DMS 273 (cell line): ENCODE measurements around the gene TMX2.

Experiments
- DNase-seq: peaks from one replicate; lab custom pipeline; 2025; ENCODE audit not compliant: unreplicated experiment; lab: John Stamatoyannopoulos, UW

TMX2 gene

DNA sequence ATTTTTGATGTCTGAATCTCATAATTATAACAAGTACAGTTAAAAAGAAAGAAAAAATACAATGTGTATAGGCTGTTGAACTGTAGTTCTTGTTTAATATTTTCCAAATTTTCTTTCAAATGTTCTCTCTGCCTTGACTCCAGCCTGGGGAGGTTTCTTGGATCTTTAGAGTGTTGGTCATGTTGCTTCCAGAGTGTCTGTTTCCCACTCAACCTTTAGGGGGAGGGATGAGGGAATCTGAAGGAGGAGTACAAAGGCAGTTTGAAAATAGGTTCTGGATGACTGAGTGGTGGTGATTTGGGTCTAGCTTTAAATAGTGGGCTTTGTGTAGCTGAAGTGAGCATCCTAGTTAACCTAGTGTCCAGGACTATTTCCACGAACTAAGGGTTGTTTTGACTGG lies 51.2 kb downstream of the TMX2 start:
- DNase-seq, result peak; percentile 4

DNA sequence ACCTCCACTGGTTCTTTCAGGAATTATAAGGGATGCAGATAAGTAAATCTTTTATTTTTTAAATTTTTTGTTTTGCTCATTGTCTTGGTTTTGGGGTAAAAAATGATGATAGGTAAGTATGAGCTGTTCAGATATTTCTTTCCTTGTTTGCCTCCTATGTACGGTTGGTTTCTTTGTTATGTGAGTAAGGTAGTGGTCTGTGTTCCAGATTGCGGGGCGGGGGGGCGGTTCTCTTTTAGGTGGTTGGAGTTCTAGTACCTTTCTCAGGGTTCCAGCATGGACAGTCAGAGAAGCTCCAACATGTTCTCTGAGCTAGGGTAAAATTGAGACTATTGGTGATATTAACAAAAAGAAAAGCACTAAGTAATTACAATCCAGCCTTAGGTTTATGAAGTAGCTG lies 51.6 kb downstream of the TMX2 start:
- no peak for DNase-seq

DNA sequence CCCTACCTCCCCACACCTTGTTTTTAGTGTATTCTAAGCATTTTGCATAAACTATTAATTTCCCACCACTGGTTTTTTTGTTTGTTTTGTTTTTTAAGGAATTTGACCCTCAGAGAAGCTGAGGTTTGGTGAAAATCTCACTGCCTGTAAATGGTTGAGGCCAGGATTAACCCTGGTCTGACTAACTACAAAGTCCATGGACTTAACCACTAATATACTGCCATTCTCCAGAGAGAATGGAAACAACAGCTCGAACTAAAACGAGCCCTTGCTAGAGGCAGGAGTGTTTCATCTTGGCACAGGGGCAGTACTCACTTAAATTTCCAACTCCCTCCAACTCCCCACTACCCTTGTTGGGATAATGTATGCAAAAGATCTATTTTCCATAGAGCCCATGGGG lies 52.2 kb downstream of the TMX2 start:
- DNase-seq, result no peak

DNA sequence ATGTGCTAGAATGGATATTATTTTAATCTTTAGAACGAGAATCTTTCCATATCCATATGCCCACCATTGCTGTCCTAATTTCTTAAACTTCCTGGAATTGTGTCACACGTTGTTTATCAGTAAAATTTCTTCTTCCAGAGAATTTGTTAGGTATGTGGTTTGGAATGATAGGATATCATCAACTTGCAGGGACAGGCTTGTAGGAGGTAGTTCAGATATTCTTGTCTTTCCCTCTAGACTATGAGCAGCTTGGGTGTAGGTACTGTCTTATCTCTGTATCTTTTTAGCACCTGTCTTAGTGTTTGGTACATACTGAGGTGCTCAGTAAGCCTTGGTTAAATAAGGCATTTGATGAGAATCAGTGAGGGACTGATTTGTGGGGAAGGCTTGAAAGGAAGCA lies 52.6 kb downstream of the TMX2 start:
- no peak for DNase-seq

DNA sequence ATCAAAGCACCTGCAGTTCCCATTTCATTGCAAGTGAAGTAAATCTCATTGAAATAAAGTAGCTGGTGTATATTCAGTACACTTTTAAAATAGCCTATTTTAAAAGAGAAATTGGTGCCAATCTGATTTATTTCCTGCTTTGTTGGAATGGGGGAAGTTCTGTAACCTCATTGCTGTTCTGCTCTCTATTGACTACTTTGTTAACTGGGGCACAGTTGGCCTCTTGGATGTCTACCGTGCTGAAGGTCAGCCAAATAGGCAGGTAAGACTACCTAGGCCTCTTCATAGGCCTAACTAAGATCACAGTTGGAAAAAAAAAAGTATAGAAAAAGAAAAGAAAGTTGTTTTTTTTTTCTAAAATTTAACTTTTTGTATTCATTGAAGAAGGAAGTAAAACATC lies 58.4 kb downstream of the TMX2 start:
- DNase-seq, result no peak

DNA sequence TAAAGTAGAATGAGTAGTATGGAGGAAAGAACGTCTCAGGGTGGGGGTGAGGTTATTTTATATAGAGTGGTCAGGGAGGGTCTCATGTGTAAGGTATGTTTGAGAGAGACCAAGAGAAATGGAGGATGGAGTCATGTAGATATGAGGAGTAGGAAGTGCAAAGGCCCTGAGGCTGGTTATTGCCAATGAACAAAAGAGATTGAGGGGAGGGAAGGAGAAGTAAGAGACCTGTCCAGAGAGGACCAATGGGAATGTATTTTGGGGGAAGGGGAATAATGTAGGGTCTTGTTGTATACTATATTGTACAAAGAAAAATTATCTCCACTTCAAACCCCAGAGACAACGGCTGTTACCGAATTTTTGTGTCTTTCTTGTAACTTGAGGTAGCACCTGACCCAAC lies 59.0 kb downstream of the TMX2 start:
- DNase-seq, result no peak

DNA sequence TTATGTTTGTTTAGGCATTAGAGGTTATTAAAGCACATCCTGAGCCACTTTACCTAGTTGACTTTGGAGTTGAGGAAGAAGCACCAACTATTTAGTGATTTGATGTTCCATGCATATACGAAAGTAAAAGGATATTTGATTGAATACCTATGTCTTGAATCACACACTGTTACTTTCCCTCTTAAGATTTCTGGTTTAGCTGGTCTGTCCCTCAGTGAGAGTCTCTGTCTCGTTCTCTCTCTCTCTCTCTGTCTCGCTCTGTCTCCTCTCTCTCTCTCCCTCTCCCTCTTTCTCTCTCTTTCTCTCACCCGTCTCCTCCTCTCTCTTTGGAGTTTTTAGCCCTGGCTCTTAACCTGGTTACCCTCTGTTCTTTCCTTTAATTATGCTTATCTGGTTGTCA lies 60.2 kb downstream of the TMX2 start:
- DNase-seq, result no peak

DNA sequence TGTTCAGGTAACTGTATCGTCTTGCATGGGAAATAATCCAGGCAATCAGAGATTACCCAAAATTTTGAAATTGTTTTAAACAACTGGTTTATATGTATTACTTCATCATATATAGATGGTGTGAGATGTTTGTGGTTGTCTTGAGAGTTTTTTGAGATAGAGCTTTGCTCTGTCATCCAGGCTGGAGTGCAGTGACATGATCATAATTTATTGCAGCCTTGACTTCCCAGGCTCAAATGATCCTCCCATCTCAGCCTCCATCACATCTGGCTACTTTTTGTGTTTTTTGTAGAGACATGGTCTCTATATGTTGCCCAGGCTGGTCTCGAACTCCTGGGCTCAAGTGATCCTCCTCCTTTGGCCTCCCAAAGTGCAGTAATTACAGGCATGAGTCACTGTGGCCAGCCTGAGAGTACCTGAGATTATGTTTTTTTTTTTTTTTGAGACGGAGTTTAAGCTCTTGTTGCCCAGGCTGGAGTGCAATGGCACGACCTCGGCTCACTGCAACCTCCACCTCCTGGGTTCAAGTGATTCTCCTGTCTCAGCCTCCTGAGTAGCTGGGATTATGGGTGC lies 60.7 kb downstream of the TMX2 start:
- no peak for DNase-seq

DNA sequence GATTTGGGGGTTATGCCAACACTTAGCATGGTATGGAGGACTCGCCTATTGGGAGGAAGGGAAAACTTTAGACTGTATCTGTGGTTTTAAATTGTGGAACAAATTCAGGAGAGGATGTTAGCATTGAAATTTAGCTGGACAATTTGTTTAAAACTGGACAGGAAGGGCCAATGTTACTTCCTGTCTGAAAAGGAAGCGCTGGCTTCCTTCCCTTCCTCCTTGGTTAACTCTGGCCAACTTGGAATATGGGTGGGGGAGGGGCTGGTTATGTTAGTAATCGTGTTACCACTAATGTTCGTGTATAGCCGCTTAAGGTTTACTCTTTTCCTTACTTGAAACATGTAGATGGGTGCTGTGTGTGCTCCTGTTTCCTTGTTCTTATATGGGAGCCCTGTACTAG lies 63.1 kb downstream of the TMX2 start:
- DNase-seq, result peak; percentile 1

DNA sequence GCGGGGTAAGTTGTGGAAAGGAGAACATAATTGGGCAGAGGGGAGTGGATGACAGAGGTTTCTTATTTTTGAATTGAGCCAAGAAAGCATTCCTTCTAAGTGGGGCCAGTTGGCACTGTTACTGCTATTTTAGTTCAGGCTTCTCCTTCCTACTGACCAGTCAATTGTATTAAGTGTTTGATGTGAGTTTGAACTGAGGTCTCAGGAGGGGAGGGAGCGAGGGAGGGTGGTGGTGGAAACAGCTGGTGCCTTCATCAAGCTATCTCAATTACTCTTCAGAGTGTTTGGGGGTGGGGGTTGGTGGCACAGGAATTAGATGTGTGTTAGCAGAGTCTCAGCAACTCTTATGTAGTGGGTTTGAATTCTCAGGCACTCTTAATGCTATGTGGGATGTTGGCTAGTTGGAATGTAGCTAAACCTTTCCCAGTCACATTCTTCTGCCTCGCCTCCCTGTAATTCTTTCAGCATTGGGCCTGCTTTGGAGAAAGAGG lies 63.7 kb downstream of the TMX2 start:
- peak; percentile 23 for DNase-seq

DNA sequence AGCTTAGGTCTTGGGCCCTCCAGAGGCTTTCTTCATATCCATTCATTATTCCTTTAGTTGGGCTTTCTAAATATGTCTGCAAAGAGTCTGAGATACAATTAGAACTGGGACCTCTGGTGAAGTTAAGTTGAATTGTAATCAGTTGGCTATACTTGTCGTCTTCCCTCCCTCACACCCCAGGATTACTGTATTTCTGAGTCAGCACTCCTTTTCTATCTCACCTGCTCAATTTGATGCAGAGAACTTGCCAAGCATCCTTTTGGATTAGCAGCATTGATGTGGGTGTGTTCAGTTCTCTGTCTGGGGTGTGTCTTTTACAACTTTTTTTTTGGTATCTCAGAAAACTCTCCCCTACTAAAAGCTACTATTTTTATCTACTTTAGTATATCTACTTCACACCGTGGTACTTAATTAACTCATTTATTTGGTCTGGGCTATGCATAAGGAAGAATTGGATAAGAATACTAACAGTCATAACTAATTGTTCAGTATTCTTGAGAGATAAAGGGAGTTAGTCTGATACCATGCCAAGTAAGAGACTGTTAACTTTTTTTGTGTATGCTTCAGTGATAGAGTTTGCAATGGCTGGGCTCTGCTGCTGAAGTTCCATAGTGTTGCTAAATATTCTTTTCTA lies 64.3 kb downstream of the TMX2 start:
- no peak for DNase-seq

DNA sequence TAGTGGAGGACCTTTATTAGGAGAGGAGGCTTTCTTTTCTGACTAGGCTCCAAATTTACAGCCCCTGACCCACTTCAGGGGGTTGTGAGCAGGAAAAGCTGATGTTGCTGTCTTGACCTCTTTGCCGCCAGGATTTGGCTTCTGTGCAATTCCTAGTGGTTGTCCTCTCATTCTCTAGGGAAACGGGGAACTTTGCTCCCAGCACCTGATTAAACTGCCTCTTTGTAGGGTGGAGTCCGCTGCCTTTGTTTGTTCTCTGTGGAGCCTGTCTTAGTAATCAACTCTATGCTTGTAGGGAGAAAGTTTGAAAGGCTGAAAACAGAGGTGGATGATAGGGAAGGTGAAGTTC lies 65.5 kb downstream of the TMX2 start:
- no peak for DNase-seq

DNA sequence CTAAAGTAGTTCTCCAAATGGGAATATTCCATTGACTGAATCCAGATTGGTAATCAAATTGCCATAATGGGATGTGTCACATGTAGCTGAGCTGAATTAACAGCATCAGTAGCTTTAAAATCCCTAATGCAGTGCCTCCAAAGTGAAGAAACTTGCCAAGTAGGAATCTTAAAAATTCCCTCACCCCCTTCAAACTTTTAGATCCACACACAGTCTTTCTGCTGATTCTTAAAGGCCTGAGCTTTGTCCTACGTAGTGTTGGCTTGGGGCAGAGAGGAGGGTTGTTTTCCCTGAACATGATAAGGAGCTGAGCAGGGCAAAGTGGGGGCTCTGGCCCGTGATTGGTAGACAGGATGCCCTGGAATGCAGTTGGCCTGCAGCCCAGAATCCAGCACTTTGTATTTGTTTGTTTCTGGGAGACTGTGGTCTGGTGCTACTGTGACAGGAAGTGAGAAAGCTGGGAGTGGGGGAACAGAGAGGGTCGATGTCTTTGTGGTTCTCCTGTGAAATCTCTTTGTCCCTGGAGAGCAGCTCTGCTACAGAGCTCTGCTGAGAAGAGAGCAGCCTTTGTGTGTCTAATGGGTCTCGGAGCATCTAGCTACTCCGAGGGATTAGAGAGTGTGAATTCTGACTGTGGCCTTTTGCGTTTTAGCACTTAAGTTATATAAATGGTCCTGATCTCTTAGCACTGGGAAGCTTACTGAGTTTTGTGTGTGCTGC lies 66.1 kb downstream of the TMX2 start:
- peak; percentile 66 for DNase-seq

DNA sequence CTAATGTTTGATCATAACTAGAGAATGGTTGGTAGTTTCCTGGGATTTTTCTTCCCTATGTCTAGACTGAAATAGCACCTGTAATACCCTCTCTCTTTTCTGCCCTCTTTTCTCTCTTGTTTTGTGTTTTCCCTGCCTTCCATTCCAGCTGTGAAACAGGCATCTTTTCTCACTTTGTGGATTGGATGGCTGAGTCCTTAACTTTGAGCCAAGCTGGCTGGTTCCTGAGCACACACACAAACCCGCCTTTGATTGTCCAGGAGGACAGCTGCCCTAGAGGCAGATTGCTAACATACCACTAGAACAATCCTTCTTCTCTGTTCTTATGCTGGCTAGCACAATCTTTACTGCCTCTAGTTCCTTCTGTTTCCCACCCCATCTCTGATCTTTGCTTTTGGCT lies 66.9 kb downstream of the TMX2 start:
- peak; percentile 3 for DNase-seq

DNA sequence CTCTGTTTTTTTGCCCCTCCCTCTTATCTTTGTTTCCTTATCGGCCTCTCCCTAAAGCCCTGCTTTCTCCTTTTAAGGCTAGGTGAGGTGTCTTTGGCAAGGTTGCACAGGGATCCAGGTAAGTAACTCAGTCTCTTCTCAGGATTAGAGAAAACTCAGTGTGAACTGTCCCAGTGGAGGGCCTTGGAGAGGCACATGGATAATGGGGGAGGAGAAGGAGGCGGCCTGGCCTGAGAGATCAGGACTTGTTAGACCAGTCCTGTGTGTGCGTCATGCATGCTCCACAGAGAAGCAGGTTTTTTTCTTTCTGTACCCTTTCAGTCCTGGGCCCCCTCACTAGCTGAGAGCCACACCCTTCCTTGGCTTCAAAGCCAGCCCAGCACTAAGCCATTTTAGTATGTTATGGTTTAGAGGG lies 69.1 kb downstream of the TMX2 start:
- no peak for DNase-seq

DNA sequence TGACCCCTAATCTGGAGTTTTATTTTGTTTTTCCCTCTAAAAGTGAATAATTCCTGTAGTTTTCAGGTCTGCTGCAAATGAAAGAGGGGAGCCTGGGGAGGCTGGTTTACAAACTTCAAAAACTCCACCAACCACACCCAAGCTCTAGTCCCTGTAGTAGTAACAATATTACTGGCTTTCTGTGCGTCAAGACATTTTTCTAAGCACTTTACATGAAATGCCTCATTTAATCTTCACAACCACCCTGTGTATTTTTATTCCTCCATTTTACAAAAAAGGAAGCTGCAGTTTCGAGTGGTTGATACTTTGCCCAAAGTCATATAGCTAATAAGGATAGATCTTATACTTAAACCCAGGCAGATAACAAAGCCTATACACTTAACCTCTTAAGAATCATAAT lies 72.7 kb downstream of the TMX2 start:
- DNase-seq, result no peak

DNA sequence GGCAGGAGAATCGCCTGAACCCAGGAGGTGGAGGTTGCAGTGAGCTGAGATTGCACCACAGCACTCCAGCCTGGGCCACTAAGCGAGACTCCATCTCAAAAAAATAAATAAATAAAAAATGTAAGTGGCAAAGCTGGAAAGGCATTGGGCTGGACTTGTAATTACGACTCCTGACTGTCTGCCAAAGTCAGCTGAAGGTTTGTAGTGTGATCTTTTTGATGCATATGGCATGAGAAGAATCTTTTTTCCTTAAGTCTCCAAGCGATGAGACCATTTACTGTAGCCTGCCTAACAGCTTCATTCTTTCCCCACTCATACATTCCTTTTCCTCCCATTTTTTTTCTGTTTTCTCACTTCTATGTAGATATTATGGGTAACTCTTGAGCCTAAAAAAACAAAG lies 74.0 kb downstream of the TMX2 start:
- no peak for DNase-seq

DNA sequence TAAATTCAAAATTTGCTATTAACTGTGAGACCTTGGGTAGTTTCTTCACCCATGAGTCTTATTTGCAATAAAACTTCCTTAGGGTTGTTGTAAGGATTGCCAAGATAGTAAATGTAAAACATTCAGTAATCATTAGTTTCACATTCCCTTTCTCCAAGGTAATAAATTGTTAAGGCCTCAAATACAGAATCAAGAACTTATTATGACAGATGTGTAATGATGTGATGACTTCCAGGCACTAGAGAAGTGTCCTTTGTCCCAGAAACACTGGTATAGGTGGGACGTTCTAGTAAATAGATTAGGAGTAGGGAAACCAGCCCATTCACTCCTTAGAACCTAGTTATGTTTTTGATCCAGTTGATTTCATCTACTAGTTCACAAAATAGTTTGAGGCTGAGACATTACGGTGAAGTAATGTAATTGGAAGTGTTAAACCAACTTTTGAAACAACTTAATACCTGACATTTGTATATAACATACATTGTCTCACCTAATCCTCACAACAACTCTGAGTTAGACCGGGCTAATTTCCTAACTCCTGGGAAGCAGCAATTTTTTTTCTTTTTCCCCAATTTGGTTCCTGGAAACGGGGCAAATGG lies 74.7 kb downstream of the TMX2 start:
- DNase-seq, result no peak

DNA sequence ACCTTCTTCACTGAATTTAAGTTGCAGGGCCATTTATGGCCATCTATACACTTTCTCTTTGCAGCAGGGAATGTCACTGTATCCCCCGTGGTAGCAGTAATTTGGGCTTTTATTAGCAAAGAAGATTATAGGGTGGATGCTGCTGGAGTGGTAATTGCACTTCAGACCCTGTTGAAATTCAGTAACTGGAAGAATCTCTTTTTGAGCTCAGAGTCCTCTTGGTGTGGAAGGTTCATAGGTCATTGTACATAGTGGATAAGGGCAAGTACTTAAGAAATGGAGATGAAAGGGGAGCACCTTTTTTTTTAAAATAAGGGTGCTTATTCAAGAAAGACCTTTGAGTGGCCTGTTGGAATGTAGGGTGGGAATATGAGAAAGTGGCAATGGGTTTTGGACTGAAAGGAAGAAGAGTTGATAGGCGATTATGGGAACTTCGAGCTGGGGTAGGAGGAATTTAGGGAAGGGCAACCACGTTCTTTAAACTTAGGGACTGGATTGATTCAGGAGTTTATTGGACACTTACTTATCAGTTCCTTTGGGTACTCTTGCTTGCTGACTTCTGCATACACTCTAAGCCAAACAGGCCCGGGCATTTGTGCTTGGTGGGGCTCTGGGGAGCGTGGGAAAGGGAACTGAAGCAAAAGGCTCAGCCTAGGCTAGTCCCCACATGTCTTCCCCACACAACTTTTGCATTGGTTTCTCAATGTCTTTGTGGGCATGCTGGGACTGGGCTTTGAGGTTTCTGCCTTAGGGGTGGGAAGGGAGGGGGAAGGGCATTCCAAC lies 75.7 kb downstream of the TMX2 start:
- DNase-seq, result no peak

DNA sequence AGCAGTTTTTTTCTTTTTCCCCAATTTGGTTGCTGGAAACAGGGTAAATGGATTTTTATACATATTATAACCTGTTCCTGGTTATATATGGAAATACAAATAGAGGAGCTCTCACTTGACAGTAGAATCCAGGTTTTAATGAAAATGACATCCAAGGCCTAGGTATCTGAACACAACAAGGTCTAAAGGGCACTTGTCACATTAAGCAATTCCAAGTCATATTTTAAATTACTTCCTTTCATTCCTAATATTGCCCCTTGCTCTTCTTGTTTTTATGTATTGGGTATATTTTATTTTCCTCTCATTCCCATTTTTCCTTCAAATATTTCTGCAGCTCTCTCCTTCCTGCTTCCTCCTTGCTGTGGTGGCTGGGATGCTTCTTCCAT lies 76.3 kb downstream of the TMX2 start:
- DNase-seq, result no peak
